Loucy (cell line): ENCODE results near the gene BGN.

Experiments used
- H2AFZ ChIP-seq: fragments of 200-600 bp; sonication (generic); 2 replicates; pipeline ENCODE4 v1.6.0; 2016; ENCODE audit warnings: antibody characterized with exemption, mild to moderate bottlenecking, low read length, moderate library complexity
- H3F3A ChIP-seq: fragments of 200-600 bp; 2 replicates; pipeline ENCODE4 v1.6.0; 2016; ENCODE audit warnings: antibody characterized with exemption, low read depth, mild to moderate bottlenecking
- H3K27me3 ChIP-seq: fragments of 200-600 bp; sonication (generic); 2 replicates; pipeline ENCODE4 v1.6.1; 2014; ENCODE audit warnings: low read length, mild to moderate bottlenecking; ENCODE audit not compliant: insufficient read depth, poor library complexity, severe bottlenecking
- H3K36me3 ChIP-seq: fragments of 200-600 bp; sonication (generic); 2 replicates; pipeline ENCODE4 v1.6.1; 2016; ENCODE audit warnings: low read length; ENCODE audit not compliant: insufficient read depth
- H3K4me1 ChIP-seq: fragments of 200-600 bp; sonication (generic); 2 replicates; pipeline ENCODE4 v1.5.1; 2014; ENCODE audit warnings: low read length, mild to moderate bottlenecking; ENCODE audit not compliant: insufficient read depth, poor library complexity, severe bottlenecking
- H3K4me2 ChIP-seq: fragments of 200-600 bp; sonication (generic); 2 replicates; pipeline ENCODE4 v1.6.0; 2014; ENCODE audit warnings: antibody characterized with exemption, low read length, low read depth, mild to moderate bottlenecking; ENCODE audit not compliant: poor library complexity, severe bottlenecking
- H3K4me3 ChIP-seq: fragments of 200-600 bp; sonication (generic); 2 replicates; pipeline ENCODE4 v1.5.1; 2014; ENCODE audit warnings: low read length, mild to moderate bottlenecking, mixed read lengths; ENCODE audit not compliant: poor library complexity, severe bottlenecking
- H3K79me2 ChIP-seq: fragments of 200-600 bp; sonication (generic); 2 replicates; pipeline ENCODE4 v1.6.1; 2014; ENCODE audit warnings: low read length; ENCODE audit not compliant: insufficient read depth
- H3K9ac ChIP-seq: fragments of 200-600 bp; sonication (generic); 2 replicates; pipeline ENCODE4 v1.6.0; 2014; ENCODE audit warnings: mild to moderate bottlenecking, low read depth, low read length, moderate library complexity; ENCODE audit not compliant: poor library complexity, severe bottlenecking
- H3K9me2 ChIP-seq: fragments of 200-600 bp; sonication (generic); replicated peaks from 2 replicates; pipeline ENCODE4 v1.6.1; 2016; ENCODE audit warnings: low read depth, low read length, mixed read lengths
- H3K9me3 ChIP-seq: fragments of 200-600 bp; sonication (generic); 2 replicates; pipeline ENCODE4 v1.6.1; 2014; ENCODE audit warnings: mild to moderate bottlenecking, antibody characterized with exemption, low read length, low read depth; ENCODE audit not compliant: insufficient read depth
- H4K20me1 ChIP-seq: fragments of 200-600 bp; sonication (generic); 2 replicates; pipeline ENCODE4 v1.6.0; 2014; ENCODE audit warnings: antibody characterized with exemption, low read length, mild to moderate bottlenecking; ENCODE audit not compliant: insufficient read depth, poor library complexity, severe bottlenecking
- CTCF ChIP-seq: fragments of 200-600 bp; sonication (generic); conservative IDR thresholded peaks from 2 replicates; pipeline ENCODE4 v1.5.1; 2014; ENCODE audit warnings: mild to moderate bottlenecking, antibody characterized with exemption, low read length
- EZH2phosphoT487 ChIP-seq: fragments of 200-600 bp; IDR thresholded peaks from 2 replicates; pipeline ENCODE4 v1.6.1; 2018; ENCODE audit warnings: antibody characterized with exemption, mild to moderate bottlenecking, moderate library complexity, borderline replicate concordance

Gene BGN

GRCh38 chrX:153517423-153517822 is 22.6 kb downstream of the BGN start, which contains the start of gene ATP2B3:
Gene ATP2B3 (plus strand): TSS chrX:153517642. CDS start chrX:153536248, 18,606 bp downstream.
- H3K79me2 ChIP-seq = no peaks in the 10 kb centered on the region
- no peak within 1 kb of the TSS for H3K4me3 ChIP-seq
- no peaks in the 10 kb centered on the region for H3F3A ChIP-seq
- H3K9me2 ChIP-seq = no peaks in the 10 kb centered on the region
- H3K36me3 ChIP-seq = no peaks in the 10 kb centered on the region
- H3K27me3 ChIP-seq = no peaks in the 10 kb centered on the region
- H3K4me2 ChIP-seq = no peak within 1 kb of the TSS
- no peak within 1 kb of the TSS for H3K9ac ChIP-seq
- H3K9me3 ChIP-seq = no peaks in the 10 kb centered on the region
- H4K20me1 ChIP-seq = no peaks in the 10 kb centered on the region
- no peaks in the 10 kb centered on the region for H3K4me1 ChIP-seq
- H2AFZ ChIP-seq = no peak within 1 kb of the TSS
- TF ChIP-seq CTCF (no peak), EZH2phosphoT487 (no peak)

GRCh38 chrX:153517946-153518834 is 23.4 kb downstream of the BGN start:
- no peaks in the 10 kb centered on the region for H3K79me2 ChIP-seq
- no peak overlapping the region for H3K4me2 ChIP-seq
- no peak overlapping the region for H2AFZ ChIP-seq
- no peak for TF ChIP-seq EZH2phosphoT487
- no peak for TF ChIP-seq CTCF
- no peaks in the 10 kb centered on the region for H3K4me1 ChIP-seq
- H3K4me3 ChIP-seq = no peak overlapping the region
- H3K9ac ChIP-seq = no peak overlapping the region
- no peaks in the 10 kb centered on the region for H3K9me2 ChIP-seq
- H3K27me3 ChIP-seq = no peaks in the 10 kb centered on the region
- no peaks in the 10 kb centered on the region for H3K36me3 ChIP-seq
- H3K9me3 ChIP-seq = no peaks in the 10 kb centered on the region
- no peaks in the 10 kb centered on the region for H3F3A ChIP-seq
- no peaks in the 10 kb centered on the region for H4K20me1 ChIP-seq

- TF ChIP-seq CTCF = no peak
- no peak for TF ChIP-seq EZH2phosphoT487
- Histone ChIP-seq H3K9me2 (no peaks in the 10 kb centered on the region), H4K20me1 (no peaks in the 10 kb centered on the region), H3K36me3 (no peaks in the 10 kb centered on the region), H3F3A (no peaks in the 10 kb centered on the region), H3K4me2 (no peak overlapping the region), H3K9ac (no peak overlapping the region), H3K79me2 (no peaks in the 10 kb centered on the region), H3K27me3 (no peaks in the 10 kb centered on the region), H3K4me1 (no peaks in the 10 kb centered on the region), H3K9me3 (no peaks in the 10 kb centered on the region), H2AFZ (no peak overlapping the region), H3K4me3 (no peak overlapping the region)
Observed at GRCh38 chrX:153519569-153520286, 24.9 kb downstream of the BGN start.
